HG02678 (cell line): ENCODE measurements around the gene THADA.
"Not testable (repeated sequence)": the region's sequence is repeated elsewhere in the genome, so short reads cannot be mapped to it uniquely, and the experiment has no call there.

Source experiments
- ATAC-seq: cut with Tn5 transposase; IDR thresholded peaks from one replicate; pipeline ENCODE4 v1.9.1; 2021; ENCODE audit warnings: mild to moderate bottlenecking, moderate library complexity; ENCODE audit not compliant: unreplicated experiment

THADA gene

GRCh38 chr2:43307973-43308372 lies 287.9 kb downstream of the THADA start:
- ATAC-seq = no peak

- no peak for ATAC-seq
These were observed 288.8 kb downstream of the THADA start for GRCh38 chr2:43307046-43307445.

- no peak for ATAC-seq
These were observed 289.6 kb downstream of the THADA start for GRCh38 chr2:43306197-43306596.

GRCh38 chr2:43305517-43305916 lies 290.3 kb downstream of the THADA start:
- ATAC-seq = no peak

- no peak for ATAC-seq
These were observed 290.8 kb downstream of the THADA start for GRCh38 chr2:43305012-43305411.

- ATAC-seq = no peak
These were observed 291.9 kb downstream of the THADA start for GRCh38 chr2:43303889-43304288.

- no peak for ATAC-seq
These were observed 292.8 kb downstream of the THADA start for GRCh38 chr2:43302961-43303494.

GRCh38 chr2:43302182-43302960 lies 293.5 kb downstream of the THADA start:
- no peak for ATAC-seq

- no peak for ATAC-seq
These were observed 294.9 kb downstream of the THADA start for GRCh38 chr2:43300781-43301583.

- ATAC-seq = no peak
These were observed 295.6 kb downstream of the THADA start for GRCh38 chr2:43300222-43300621.

GRCh38 chr2:43298500-43298899 lies 297.3 kb downstream of the THADA start:
- ATAC-seq = no peak

GRCh38 chr2:43297740-43298139 lies 298.1 kb downstream of the THADA start:
- ATAC-seq = not testable (repeated sequence)

- no peak for ATAC-seq
These were observed 300.8 kb downstream of the THADA start for GRCh38 chr2:43294973-43295603.

GRCh38 chr2:43293744-43294695 lies 301.8 kb downstream of the THADA start:
- peak; percentile 98 for ATAC-seq

GRCh38 chr2:43292851-43293743 lies 302.7 kb downstream of the THADA start:
- ATAC-seq = no peak

GRCh38 chr2:43292297-43292696 lies 303.5 kb downstream of the THADA start:
- no peak for ATAC-seq

GRCh38 chr2:43289331-43289730 lies 306.5 kb downstream of the THADA start:
- ATAC-seq = no peak

GRCh38 chr2:43288417-43289305 lies 307.2 kb downstream of the THADA start:
- ATAC-seq = no peak
